HG03045 (cell line): ENCODE measurements around the gene COL4A3.
"Not testable (repeated sequence)": the region's sequence is repeated elsewhere in the genome, so short reads cannot be mapped to it uniquely, and the experiment has no call there.

ENCODE experiments used
- ATAC-seq: cut with Tn5 transposase; IDR thresholded peaks from one replicate; pipeline ENCODE4 v1.9.1; 2021; ENCODE audit warnings: mild to moderate bottlenecking, moderate library complexity; ENCODE audit not compliant: unreplicated experiment

Gene COL4A3

DNA sequence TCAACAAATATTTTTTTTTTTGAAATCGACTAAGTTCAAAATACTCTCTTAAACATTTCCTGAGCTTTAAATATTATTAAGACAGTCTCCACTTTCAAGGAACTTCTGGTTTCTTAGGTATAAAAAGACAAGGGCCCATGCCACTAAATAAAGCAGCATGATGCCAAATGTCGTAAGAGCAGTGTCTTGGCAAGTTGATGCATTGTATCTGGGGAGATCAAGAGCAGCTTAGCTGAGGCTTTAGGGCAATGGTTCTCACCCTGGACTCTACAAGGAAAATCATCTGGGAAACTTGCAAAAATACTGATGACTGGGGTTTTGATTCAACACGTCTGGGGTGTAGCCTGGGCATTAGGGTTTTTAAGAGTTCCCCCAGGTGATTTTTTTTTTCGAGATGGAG is 41.3 kb downstream of the COL4A3 start:
- no peak for ATAC-seq

GRCh38 chr2:227206406-227206805 is 42.0 kb downstream of the COL4A3 start:
- no peak for ATAC-seq

- ATAC-seq = no peak
These were observed 43.1 kb downstream of the COL4A3 start for GRCh38 chr2:227207573-227207972.

- ATAC-seq = no peak
These were observed 50.2 kb downstream of the COL4A3 start for GRCh38 chr2:227214622-227215041.

DNA sequence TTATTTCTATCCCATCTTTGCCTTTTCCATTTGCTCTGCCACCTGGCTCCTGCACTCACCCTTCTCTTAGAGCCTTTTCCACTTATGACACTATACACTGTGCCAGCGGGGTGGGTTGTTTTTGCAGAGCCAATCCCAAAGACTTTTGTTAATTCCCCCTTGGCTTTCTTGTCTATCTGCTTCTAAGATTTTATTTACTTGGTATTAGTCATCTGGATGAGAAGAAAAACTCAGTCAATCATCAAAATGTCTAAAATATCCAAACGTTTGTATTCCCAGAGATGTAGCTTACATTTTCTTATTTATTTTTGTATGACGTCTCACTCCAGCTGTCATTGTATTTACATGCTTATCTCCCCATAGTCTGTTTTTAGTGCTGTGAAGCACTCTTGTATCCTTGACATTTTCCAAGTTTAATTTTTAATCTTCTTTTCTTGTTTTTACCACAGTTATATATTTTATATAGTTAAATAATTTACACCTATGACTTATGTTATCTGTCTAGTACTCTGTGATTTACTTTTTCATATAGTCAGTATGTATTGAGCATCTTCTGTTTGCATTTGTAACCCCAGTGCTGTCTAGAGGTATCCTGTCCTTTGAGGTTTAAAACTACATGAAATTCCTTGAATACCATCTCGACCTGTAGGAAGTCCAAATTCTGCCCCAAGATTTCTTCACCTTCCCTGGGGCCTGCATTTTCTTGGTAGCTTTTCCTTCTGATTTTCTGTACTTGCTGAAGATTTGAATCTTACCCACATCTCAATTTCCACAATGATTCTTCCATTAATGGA is 55.1 kb downstream of the COL4A3 start:
- ATAC-seq = no peak

DNA sequence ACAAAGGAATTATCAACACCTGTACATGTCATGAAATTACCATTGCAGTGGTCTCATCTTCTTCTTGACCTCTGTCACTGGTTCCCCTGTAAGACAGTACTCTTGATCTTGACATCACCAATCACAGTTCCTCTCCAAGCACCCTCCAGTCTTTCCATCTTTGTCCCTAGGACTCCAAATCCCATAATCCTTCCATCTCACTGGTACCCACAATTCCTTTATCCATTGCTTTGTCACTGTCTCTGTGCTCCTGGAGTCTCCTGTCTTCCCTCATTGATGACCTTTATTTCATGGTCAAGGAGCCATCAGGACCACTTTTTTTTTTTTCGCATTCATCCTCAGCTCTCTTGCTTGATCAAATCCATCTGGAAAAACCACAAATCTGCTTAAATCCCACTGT is 56.7 kb downstream of the COL4A3 start:
- no peak for ATAC-seq

DNA sequence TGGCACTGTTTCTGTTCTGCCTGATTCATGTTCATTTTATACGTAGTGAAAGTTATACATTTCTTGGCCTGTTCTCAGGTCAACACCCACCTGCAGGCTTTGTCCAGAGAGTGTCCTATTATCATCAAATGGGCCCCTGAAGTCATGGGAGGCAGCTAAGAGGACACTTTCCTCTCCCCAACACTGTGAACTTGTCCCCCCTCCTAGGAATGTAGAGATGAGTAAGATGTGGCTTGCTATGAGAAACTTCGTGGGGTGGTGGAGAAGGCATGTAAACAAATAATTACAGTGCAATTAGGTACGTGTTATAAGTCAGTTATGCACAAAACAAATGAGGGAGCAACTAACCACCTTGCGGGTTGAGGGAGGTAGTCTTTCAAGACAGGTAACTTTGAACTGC is 57.9 kb downstream of the COL4A3 start:
- ATAC-seq = no peak

GRCh38 chr2:227225641-227226040 is 61.2 kb downstream of the COL4A3 start:
- not testable (repeated sequence) for ATAC-seq

DNA sequence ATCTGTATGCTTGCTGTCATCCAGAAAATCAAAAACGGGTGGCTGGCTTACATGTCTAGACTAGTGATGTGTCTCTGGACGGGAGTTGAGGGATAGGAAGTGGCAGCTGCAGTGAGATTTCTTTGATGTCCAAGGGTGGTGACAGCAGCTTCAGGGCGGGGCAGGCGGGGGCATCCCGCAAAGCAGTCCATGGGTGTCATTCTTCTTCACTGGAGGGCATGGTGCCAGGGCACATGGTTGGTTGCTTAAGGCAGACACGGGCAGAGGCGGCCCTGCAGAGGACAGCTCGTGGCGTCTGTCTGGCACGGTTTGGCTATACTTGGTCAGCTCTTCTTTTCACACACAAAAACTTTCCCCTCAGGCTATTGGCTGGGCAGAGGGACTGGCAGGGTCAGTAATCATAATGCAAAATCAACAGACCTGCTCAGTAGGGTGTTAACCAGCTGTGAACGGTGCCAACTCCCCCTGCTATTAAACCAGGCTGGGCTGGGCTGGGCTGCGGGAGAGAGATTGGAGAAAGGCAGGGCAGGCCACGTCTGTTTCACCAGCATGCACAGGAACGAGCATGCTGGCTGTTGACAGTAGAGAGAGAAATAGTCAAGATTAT is 63.7 kb downstream of the COL4A3 start:
- no peak for ATAC-seq

- no peak for ATAC-seq
These were observed 65.7 kb downstream of the COL4A3 start for GRCh38 chr2:227230151-227230550.

GRCh38 chr2:227234429-227234828 is 70.0 kb downstream of the COL4A3 start:
- ATAC-seq = no peak

GRCh38 chr2:227237786-227238185 is 73.4 kb downstream of the COL4A3 start:
- no peak for ATAC-seq

GRCh38 chr2:227238238-227239237 is 74.1 kb downstream of the COL4A3 start:
- ATAC-seq = no peak

- no peak for ATAC-seq
These were observed 76.6 kb downstream of the COL4A3 start for GRCh38 chr2:227241005-227241404.

DNA sequence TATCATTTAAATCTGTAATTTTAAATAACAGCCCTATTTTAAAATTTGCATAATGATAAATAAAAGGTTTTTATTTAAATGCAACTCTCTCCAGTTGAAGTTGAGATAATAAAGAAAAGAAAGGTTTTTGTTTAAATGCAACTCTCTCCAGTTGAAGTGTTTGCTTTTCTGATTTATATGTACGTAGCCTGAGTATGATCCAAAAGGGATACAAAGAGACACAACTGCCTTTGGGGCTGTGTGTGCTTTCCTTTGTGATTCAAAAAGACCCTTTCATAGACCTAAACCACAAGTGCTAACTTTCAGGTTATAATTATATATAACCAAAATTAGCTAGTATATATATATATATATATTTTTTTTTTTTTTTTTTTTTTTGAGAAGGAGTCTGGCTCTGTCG is 84.5 kb downstream of the COL4A3 start:
- no peak for ATAC-seq

DNA sequence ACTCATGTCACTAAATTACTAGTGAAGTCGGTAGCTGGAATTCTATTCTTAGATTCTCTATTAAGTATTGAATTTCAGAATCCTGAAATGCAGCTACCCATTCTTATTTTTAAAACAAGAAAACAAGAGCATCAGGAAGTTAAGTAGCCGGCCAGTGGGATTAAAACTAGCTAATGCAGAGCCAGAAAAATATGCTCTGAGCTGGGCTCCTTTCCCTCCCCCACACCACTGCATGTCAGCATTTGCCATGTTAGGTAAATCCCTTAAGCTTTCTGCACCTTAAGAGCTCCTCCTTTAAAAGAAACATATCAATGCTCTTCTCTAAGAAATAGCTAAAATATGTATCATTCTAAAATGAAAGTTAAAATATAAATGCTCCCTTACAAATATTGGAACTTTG is 88.4 kb downstream of the COL4A3 start:
- ATAC-seq = no peak

- ATAC-seq = no peak
These were observed 92.2 kb downstream of the COL4A3 start for GRCh38 chr2:227256605-227257004.

GRCh38 chr2:227257820-227258219 is 93.4 kb downstream of the COL4A3 start:
- no peak for ATAC-seq

DNA sequence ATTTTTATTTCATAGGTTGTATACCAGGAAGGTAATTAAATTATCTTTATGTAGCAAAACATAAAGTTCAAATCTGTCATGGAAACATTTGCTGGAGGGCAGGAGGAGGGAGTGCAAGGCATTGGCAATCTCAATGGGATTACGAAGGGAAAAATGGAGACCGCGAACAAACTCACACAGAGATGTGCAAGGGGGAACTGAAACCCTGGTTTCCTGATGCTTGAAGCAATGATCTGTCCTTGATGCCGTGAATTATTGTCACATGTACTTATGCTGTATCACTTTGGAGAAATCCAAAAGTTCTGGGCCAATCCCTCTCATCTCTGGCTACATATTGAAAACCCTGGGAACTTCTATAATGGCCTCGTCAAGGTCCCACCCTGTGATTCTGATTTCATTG is 95.6 kb downstream of the COL4A3 start:
- ATAC-seq = no peak

DNA sequence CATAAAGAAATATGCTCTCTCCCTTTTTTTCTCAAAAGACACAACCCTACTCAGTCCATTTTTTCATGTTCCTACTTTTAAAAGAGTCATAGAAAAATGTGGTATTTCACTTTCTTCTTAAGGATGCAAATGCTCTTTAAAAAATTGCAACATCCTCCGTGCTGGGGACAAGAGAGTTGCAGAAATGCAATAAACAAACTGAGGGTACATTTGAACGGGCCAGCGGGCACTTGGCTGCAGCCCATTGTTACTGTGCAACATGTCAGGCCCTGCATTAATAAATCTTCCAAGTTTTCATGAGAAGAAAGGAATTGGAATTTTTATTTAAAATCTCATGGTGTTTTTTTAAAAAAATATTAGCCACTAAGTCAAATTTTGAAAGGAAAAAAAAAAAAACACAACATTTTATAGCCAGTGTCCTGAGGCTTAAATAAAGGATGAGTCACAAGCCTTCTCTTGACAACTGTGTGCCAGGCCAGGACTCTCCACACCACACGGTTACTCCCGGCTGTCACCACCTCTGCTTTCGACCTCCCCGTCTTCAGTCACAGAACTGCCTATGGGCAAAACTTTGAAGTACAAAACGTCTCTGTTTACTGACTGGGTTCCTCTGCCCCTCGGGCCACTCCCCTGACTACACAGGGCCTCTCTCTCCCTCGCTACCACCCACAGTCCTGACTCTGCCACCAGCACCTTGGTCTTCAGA is 103.1 kb downstream of the COL4A3 start:
- ATAC-seq = no peak

- ATAC-seq = no peak
These were observed 116.5 kb downstream of the COL4A3 start for GRCh38 chr2:227280895-227281294.
